WTC11 (cell line): ENCODE measurements around the gene PARVG. TPM values are rescaled to one million over a fixed set of nuclear protein-coding genes. Genes with fewer than 3 reads are reported as not detected.

Source experiments
- ATAC-seq: fragments of 200-7000 bp; cut with Tn5 transposase; 2 replicates; pipeline ENCODE4 v1.10.0; 2021; ENCODE audit warnings: mild to moderate bottlenecking, moderate library complexity
- CTCF ChIA-PET: fragments of 300-600 bp; sonication (Branson Sonifier 250); formaldehyde crosslinking; loops from one replicate; lab custom pipeline; 2021; ENCODE audit warnings: antibody characterized with exemption; lab: Charles Lee
- POLR2A ChIA-PET: fragments of 350-600 bp; sonication (Branson Sonifier 250); formaldehyde crosslinking; loops from one replicate; lab custom pipeline; 2021; ENCODE audit warnings: antibody characterized with exemption; lab: Charles Lee
- DNase-seq: peaks from one replicate; pipeline ENCODE4 v3.0.0; 2021; ENCODE audit warnings: low spot score
- H3K27ac Mint-ChIP-seq: 2 replicates; pipeline ENCODE4 v1.8.0; 2021; ENCODE audit warnings: mixed read lengths
- H3K27me3 Mint-ChIP-seq: 2 replicates; pipeline ENCODE4 v1.8.0; 2021; ENCODE audit warnings: low read depth, mild to moderate bottlenecking, moderate library complexity, mixed read lengths
- H3K36me3 Mint-ChIP-seq: 2 replicates; pipeline ENCODE4 v1.8.0; 2021; ENCODE audit warnings: mixed read lengths
- H3K4me1 Mint-ChIP-seq: 2 replicates; pipeline ENCODE4 v1.8.0; 2022; ENCODE audit warnings: mixed read lengths
- H3K4me3 Mint-ChIP-seq: 2 replicates; pipeline ENCODE4 v1.8.0; 2021; ENCODE audit warnings: mild to moderate bottlenecking, moderate library complexity, mixed read lengths
- H3K9me3 Mint-ChIP-seq: 2 replicates; pipeline ENCODE4 v1.8.0; 2021; ENCODE audit warnings: mixed read lengths
- CBFB ChIP-seq: sonication (generic); formaldehyde crosslinking; IDR thresholded peaks from 2 replicates; pipeline ENCODE4 v1.8.1; 2022; ENCODE audit warnings: mild to moderate bottlenecking, low read depth, missing genetic modification reagents
- EMX1 ChIP-seq: fragments of 250-450 bp; sonication (Bioruptor Pico); IDR thresholded peaks from 2 replicates; pipeline ENCODE4 v1.8.0; 2021; ENCODE audit warnings: mild to moderate bottlenecking
- FOXP1 ChIP-seq: sonication (generic); formaldehyde crosslinking; IDR thresholded peaks from 2 replicates; pipeline ENCODE4 v1.8.0; 2022; ENCODE audit warnings: missing genetic modification reagents, mild to moderate bottlenecking, moderate library complexity, borderline replicate concordance
- GTF2I ChIP-seq: fragments of 250-450 bp; sonication (Bioruptor Pico); conservative IDR thresholded peaks from 2 replicates; pipeline ENCODE4 v1.4.0; 2021; ENCODE audit warnings: mild to moderate bottlenecking
- KAT7 ChIP-seq: sonication (generic); formaldehyde crosslinking; IDR thresholded peaks from 2 replicates; pipeline ENCODE4 v1.8.1; 2023; ENCODE audit warnings: missing genetic modification reagents, mild to moderate bottlenecking, borderline replicate concordance
- MYBL2 ChIP-seq: sonication (generic); formaldehyde crosslinking; IDR thresholded peaks from 2 replicates; pipeline ENCODE4 v1.8.1; 2023; ENCODE audit warnings: mild to moderate bottlenecking, moderate library complexity, missing genetic modification reagents
- NFE2L1 ChIP-seq: sonication (generic); formaldehyde crosslinking; IDR thresholded peaks from 2 replicates; pipeline ENCODE4 v1.8.1; 2023; ENCODE audit warnings: missing genetic modification reagents
- NFYB ChIP-seq: sonication (generic); formaldehyde crosslinking; conservative IDR thresholded peaks from 2 replicates; pipeline ENCODE4 v1.8.0; 2022; ENCODE audit warnings: low read depth, missing genetic modification reagents
- SMAD4 ChIP-seq: sonication (generic); formaldehyde crosslinking; IDR thresholded peaks from 2 replicates; pipeline ENCODE4 v1.8.0; 2022; ENCODE audit warnings: mild to moderate bottlenecking, missing genetic modification reagents
- TCF7 ChIP-seq: sonication (generic); formaldehyde crosslinking; IDR thresholded peaks from 2 replicates; pipeline ENCODE4 v1.8.0; 2022; ENCODE audit warnings: mild to moderate bottlenecking, low read depth, missing genetic modification reagents, moderate library complexity
- TEAD4 ChIP-seq: sonication (generic); formaldehyde crosslinking; IDR thresholded peaks from 2 replicates; pipeline ENCODE4 v1.8.0; 2022; ENCODE audit warnings: mild to moderate bottlenecking, missing genetic modification reagents
- USF2 ChIP-seq: sonication (generic); formaldehyde crosslinking; IDR thresholded peaks from 2 replicates; pipeline ENCODE4 v1.8.1; 2023; ENCODE audit warnings: mild to moderate bottlenecking, missing genetic modification reagents, moderate library complexity
- ZNF138 ChIP-seq: sonication (generic); formaldehyde crosslinking; conservative IDR thresholded peaks from 2 replicates; pipeline ENCODE4 v1.8.1; 2022; ENCODE audit warnings: mild to moderate bottlenecking, moderate library complexity, missing genetic modification reagents
- ZNF232 ChIP-seq: sonication (generic); formaldehyde crosslinking; IDR thresholded peaks from 2 replicates; pipeline ENCODE4 v1.8.0; 2022; ENCODE audit warnings: mild to moderate bottlenecking, missing genetic modification reagents
- ZNF671 ChIP-seq: fragments of 250-450 bp; sonication (Bioruptor Pico); IDR thresholded peaks from 2 replicates; pipeline ENCODE4 v1.8.0; 2021; ENCODE audit warnings: mild to moderate bottlenecking
- total RNA-seq: library from RNA; stranded (reverse); gene quantifications from 3 replicates; pipeline ENCODE4 v1.2.3, GENCODE V29; 2021
- TF ChIP-seq, protein P1 (sequence below): fragments of 250-450 bp; sonication (Bioruptor Pico); IDR thresholded peaks from 2 replicates; pipeline ENCODE4 v1.9.0; 2021; ENCODE audit warnings: mild to moderate bottlenecking
- TF ChIP-seq, protein P2 (sequence below): sonication (generic); formaldehyde crosslinking; IDR thresholded peaks from 2 replicates; pipeline ENCODE4 v1.8.1; 2023; ENCODE audit warnings: mild to moderate bottlenecking, missing genetic modification reagents, borderline replicate concordance
- TF ChIP-seq, protein P3 (sequence below): sonication (generic); formaldehyde crosslinking; IDR thresholded peaks from 2 replicates; pipeline ENCODE4 v1.8.1; 2023; ENCODE audit warnings: mild to moderate bottlenecking, missing genetic modification reagents, moderate library complexity
- TF ChIP-seq, protein P4 (sequence below): fragments of 250-450 bp; sonication (Bioruptor Pico); IDR thresholded peaks from 2 replicates; pipeline ENCODE4 v1.8.0; 2021; ENCODE audit warnings: mild to moderate bottlenecking

Gene PARVG
- total RNA-seq, 1 experiment from 2014 or later: 0.94 TPM

- no peak for ATAC-seq
- Mint-ChIP-seq H3K27ac (no peak overlapping the region), H3K4me3 (no peak overlapping the region), H3K9me3 (peaks cover 5% of the 10 kb centered on the region), H3K27me3 (no peaks in the 10 kb centered on the region), H3K4me1 (peaks cover 3% of the 10 kb centered on the region; the same call in 1 of the 2 replicates), H3K36me3 (no peaks in the 10 kb centered on the region)
- DNase-seq: no peak
- ChIA-PET CTCF (interaction anchor here (1.3 kb wide), 1 partner anchor 18 kb away, joined by 3 read pairs; no protein-coding TSS in a partner anchor), POLR2A (interaction anchor here (0.6 kb wide), 1 partner anchor 277 kb away, joined by 3 read pairs; no protein-coding TSS in a partner anchor)
- TF ChIP-seq TCF7 (no peak), EMX1 (CRISPR knock-in tag) (no peak), ZNF232 (no peak), FOXP1 (CRISPR knock-in tag) (no peak), NFE2L1 (CRISPR knock-in tag) (no peak), SMAD4 (CRISPR knock-in tag) (no peak)
- TF ChIP-seq, protein P1, sequence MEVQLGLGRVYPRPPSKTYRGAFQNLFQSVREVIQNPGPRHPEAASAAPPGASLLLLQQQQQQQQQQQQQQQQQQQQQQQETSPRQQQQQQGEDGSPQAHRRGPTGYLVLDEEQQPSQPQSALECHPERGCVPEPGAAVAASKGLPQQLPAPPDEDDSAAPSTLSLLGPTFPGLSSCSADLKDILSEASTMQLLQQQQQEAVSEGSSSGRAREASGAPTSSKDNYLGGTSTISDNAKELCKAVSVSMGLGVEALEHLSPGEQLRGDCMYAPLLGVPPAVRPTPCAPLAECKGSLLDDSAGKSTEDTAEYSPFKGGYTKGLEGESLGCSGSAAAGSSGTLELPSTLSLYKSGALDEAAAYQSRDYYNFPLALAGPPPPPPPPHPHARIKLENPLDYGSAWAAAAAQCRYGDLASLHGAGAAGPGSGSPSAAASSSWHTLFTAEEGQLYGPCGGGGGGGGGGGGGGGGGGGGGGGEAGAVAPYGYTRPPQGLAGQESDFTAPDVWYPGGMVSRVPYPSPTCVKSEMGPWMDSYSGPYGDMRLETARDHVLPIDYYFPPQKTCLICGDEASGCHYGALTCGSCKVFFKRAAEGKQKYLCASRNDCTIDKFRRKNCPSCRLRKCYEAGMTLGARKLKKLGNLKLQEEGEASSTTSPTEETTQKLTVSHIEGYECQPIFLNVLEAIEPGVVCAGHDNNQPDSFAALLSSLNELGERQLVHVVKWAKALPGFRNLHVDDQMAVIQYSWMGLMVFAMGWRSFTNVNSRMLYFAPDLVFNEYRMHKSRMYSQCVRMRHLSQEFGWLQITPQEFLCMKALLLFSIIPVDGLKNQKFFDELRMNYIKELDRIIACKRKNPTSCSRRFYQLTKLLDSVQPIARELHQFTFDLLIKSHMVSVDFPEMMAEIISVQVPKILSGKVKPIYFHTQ: no peak
- TF ChIP-seq, protein P2, sequence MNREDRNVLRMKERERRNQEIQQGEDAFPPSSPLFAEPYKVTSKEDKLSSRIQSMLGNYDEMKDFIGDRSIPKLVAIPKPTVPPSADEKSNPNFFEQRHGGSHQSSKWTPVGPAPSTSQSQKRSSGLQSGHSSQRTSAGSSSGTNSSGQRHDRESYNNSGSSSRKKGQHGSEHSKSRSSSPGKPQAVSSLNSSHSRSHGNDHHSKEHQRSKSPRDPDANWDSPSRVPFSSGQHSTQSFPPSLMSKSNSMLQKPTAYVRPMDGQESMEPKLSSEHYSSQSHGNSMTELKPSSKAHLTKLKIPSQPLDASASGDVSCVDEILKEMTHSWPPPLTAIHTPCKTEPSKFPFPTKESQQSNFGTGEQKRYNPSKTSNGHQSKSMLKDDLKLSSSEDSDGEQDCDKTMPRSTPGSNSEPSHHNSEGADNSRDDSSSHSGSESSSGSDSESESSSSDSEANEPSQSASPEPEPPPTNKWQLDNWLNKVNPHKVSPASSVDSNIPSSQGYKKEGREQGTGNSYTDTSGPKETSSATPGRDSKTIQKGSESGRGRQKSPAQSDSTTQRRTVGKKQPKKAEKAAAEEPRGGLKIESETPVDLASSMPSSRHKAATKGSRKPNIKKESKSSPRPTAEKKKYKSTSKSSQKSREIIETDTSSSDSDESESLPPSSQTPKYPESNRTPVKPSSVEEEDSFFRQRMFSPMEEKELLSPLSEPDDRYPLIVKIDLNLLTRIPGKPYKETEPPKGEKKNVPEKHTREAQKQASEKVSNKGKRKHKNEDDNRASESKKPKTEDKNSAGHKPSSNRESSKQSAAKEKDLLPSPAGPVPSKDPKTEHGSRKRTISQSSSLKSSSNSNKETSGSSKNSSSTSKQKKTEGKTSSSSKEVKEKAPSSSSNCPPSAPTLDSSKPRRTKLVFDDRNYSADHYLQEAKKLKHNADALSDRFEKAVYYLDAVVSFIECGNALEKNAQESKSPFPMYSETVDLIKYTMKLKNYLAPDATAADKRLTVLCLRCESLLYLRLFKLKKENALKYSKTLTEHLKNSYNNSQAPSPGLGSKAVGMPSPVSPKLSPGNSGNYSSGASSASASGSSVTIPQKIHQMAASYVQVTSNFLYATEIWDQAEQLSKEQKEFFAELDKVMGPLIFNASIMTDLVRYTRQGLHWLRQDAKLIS (CRISPR knock-in tag): no peak
Measured at GRCh38 chr22:44188986-44189630, 8.4 kb downstream of the PARVG start.

DNA sequence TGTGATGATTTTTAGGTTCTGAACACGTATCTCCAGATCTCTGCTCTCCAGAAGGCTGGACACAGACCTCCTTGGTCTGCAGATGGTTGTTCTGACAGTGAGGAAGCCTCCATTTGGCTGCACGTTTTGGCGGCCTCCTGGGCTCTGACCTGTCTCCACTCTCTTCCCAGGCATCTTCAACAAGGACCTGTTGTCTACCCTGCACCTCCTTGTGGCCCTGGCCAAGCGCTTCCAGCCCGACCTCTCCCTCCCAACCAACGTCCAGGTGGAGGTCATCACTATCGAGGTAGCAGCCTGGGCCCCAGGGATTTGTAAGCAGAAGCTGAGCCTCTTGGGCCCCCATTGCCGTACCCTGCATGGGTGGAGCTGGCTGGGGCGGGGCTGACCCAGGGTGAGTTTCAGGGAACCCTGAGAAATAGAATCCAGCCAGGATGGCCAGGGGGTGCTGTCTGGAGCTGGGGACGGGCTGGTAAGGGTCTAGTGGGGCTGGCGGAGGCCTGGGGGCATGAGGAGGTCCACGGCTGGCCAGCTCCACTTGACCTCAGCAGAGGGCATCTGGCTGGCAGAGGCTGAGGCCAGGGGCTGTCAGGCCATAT lies 9.8 kb downstream of the PARVG start:
- no peak overlapping the region for H3K27ac Mint-ChIP-seq
- no peak for DNase-seq
- CTCF ChIA-PET: no interaction called here

More for the DNA sequence above, 9.8 kb downstream of the PARVG start:
- no peaks in the 10 kb centered on the region for H3K36me3 Mint-ChIP-seq
- peaks cover 11% of the 10 kb centered on the region for H3K9me3 Mint-ChIP-seq
- H3K4me3 Mint-ChIP-seq: no peak overlapping the region
- TF ChIP-seq FOXP1 (CRISPR knock-in tag): no peak
- TF ChIP-seq KAT7 (CRISPR knock-in tag): no peak
- TF ChIP-seq MYBL2 (CRISPR knock-in tag): no peak
- TF ChIP-seq ZNF138: no peak
- no peak for TF ChIP-seq TEAD4 (CRISPR knock-in tag)
- TF ChIP-seq, protein P3, sequence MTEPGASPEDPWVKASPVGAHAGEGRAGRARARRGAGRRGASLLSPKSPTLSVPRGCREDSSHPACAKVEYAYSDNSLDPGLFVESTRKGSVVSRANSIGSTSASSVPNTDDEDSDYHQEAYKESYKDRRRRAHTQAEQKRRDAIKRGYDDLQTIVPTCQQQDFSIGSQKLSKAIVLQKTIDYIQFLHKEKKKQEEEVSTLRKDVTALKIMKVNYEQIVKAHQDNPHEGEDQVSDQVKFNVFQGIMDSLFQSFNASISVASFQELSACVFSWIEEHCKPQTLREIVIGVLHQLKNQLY: no peak
- no peak for TF ChIP-seq GTF2I (CRISPR knock-in tag)
- TF ChIP-seq NFYB (CRISPR knock-in tag): no peak
- no peak for TF ChIP-seq SMAD4 (CRISPR knock-in tag)
- no peak for TF ChIP-seq USF2 (CRISPR knock-in tag)
- TF ChIP-seq ZNF671 (CRISPR knock-in tag): no peak
- TF ChIP-seq CBFB (CRISPR knock-in tag): no peak
- TF ChIP-seq, protein P4, sequence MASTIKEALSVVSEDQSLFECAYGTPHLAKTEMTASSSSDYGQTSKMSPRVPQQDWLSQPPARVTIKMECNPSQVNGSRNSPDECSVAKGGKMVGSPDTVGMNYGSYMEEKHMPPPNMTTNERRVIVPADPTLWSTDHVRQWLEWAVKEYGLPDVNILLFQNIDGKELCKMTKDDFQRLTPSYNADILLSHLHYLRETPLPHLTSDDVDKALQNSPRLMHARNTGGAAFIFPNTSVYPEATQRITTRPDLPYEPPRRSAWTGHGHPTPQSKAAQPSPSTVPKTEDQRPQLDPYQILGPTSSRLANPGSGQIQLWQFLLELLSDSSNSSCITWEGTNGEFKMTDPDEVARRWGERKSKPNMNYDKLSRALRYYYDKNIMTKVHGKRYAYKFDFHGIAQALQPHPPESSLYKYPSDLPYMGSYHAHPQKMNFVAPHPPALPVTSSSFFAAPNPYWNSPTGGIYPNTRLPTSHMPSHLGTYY (CRISPR knock-in tag): no peak
- no peaks in the 10 kb centered on the region for H3K27me3 Mint-ChIP-seq
- peaks cover 3% of the 10 kb centered on the region; the same call in 1 of the 2 replicates for H3K4me1 Mint-ChIP-seq
- no peak for ATAC-seq
- POLR2A ChIA-PET: interaction anchor here (1.2 kb wide), 1 partner anchor 10 kb away, joined by 4 read pairs; the partner anchor contains the start of gene PARVG
